ENCODE data around the gene ENOX1. TPM values are rescaled to one million over a fixed set of nuclear protein-coding genes. Genes with fewer than 3 reads are reported as not detected.

ENOX1 gene
- total RNA-seq, 1 donor from 2014 or later = 3.0 TPM

- DNase-seq (ENCODE audit: low spot score in 2 of 2, unreplicated experiment in 2 of 2) = no peak
- no peaks in the 10 kb centered on the region for H3K27me3 Mint-ChIP-seq (ENCODE audit: low read depth)
- H3K9me3 Mint-ChIP-seq = no peaks in the 10 kb centered on the region
- peaks cover 4% of the 10 kb centered on the region for H3K4me1 Mint-ChIP-seq
- no peak overlapping the region for H3K4me3 Mint-ChIP-seq
- no peak overlapping the region for H3K27ac Mint-ChIP-seq
- TF ChIP-seq CTCF (IDR thresholded peaks at IDR 0.05; ENCODE audit: unreplicated experiment) = no peak
- H3K36me3 Mint-ChIP-seq = no peaks in the 10 kb centered on the region
Observed at GRCh38 chr13:43653395-43653794, 133.4 kb downstream of the ENOX1 start.

- H3K27ac Mint-ChIP-seq = no peak overlapping the region
- H3K27me3 Mint-ChIP-seq (ENCODE audit: low read depth) = no peaks in the 10 kb centered on the region
- no peak for DNase-seq (ENCODE audit: low spot score in 2 of 2, unreplicated experiment in 2 of 2)
- H3K4me3 Mint-ChIP-seq = no peak overlapping the region
- H3K4me1 Mint-ChIP-seq = peaks cover 10% of the 10 kb centered on the region
- no peak for TF ChIP-seq CTCF (IDR thresholded peaks at IDR 0.05; ENCODE audit: unreplicated experiment)
- no peaks in the 10 kb centered on the region for H3K9me3 Mint-ChIP-seq
- H3K36me3 Mint-ChIP-seq = no peaks in the 10 kb centered on the region
Observed at GRCh38 chr13:43652760-43653159, 134.0 kb downstream of the ENOX1 start.

GRCh38 chr13:43650882-43651281, 135.9 kb downstream of the ENOX1 start:
- Mint-ChIP-seq H3K27me3 (ENCODE audit: low read depth) (no peaks in the 10 kb centered on the region), H3K9me3 (peaks cover 8% of the 10 kb centered on the region), H3K4me1 (peaks cover 10% of the 10 kb centered on the region), H3K36me3 (no peaks in the 10 kb centered on the region), H3K4me3 (no peak overlapping the region), H3K27ac (no peak overlapping the region)
- no peak for DNase-seq (ENCODE audit: low spot score in 2 of 2, unreplicated experiment in 2 of 2)
- no peak for TF ChIP-seq CTCF (IDR thresholded peaks at IDR 0.05; ENCODE audit: unreplicated experiment)

GRCh38 chr13:43648733-43649132, 138.0 kb downstream of the ENOX1 start:
- no peak for TF ChIP-seq CTCF (IDR thresholded peaks at IDR 0.05; ENCODE audit: unreplicated experiment)
- peaks cover 10% of the 10 kb centered on the region for H3K4me1 Mint-ChIP-seq
- H3K4me3 Mint-ChIP-seq = no peak overlapping the region
- peaks cover 8% of the 10 kb centered on the region for H3K9me3 Mint-ChIP-seq
- no peaks in the 10 kb centered on the region for H3K27me3 Mint-ChIP-seq (ENCODE audit: low read depth)
- no peak overlapping the region for H3K27ac Mint-ChIP-seq
- no peaks in the 10 kb centered on the region for H3K36me3 Mint-ChIP-seq
- DNase-seq (ENCODE audit: low spot score in 2 of 2, unreplicated experiment in 2 of 2) = no peak

GRCh38 chr13:43647471-43647870, 139.3 kb downstream of the ENOX1 start:
- Mint-ChIP-seq H3K4me1 (peaks cover 10% of the 10 kb centered on the region), H3K27me3 (ENCODE audit: low read depth) (no peaks in the 10 kb centered on the region), H3K27ac (no peak overlapping the region), H3K4me3 (no peak overlapping the region), H3K36me3 (no peaks in the 10 kb centered on the region), H3K9me3 (peaks cover 8% of the 10 kb centered on the region)
- no peak for TF ChIP-seq CTCF (IDR thresholded peaks at IDR 0.05; ENCODE audit: unreplicated experiment)
- no peak for DNase-seq (ENCODE audit: low spot score in 2 of 2, unreplicated experiment in 2 of 2)

- Mint-ChIP-seq H3K27me3 (ENCODE audit: low read depth) (no peaks in the 10 kb centered on the region), H3K4me3 (no peak overlapping the region), H3K9me3 (no peaks in the 10 kb centered on the region), H3K36me3 (no peaks in the 10 kb centered on the region), H3K27ac (no peak overlapping the region), H3K4me1 (peaks cover 2% of the 10 kb centered on the region)
- DNase-seq (ENCODE audit: low spot score in 2 of 2, unreplicated experiment in 2 of 2) = no peak
- TF ChIP-seq CTCF (IDR thresholded peaks at IDR 0.05; ENCODE audit: unreplicated experiment) = no peak
Observed at GRCh38 chr13:43640476-43640875, 146.3 kb downstream of the ENOX1 start.

All from mesothelial cell of epicardium (in vitro differentiated cells).